SH-SY5Y (cell line): ENCODE data around the gene TNXB.

Experiments
- GATA2 ChIP-seq: IDR thresholded peaks from 2 replicates; pipeline ENCODE4 v1.6.1; 2011; ENCODE audit warnings: mild to moderate bottlenecking, low read depth, low read length
- GATA3 ChIP-seq: IDR thresholded peaks from 2 replicates; pipeline ENCODE4 v1.6.1; 2011; ENCODE audit warnings: low read depth, mild to moderate bottlenecking, low read length, moderate library complexity

- TF ChIP-seq GATA2: no peak
- no peak for TF ChIP-seq GATA3
Observed at GRCh38 chr6:32153564-32154513, 44.7 kb upstream of the TNXB start, which contains the start of gene PPT2.
